Measurements from ENCODE around the gene LYPD5.
"Not testable (repeated sequence)": the region's sequence is repeated elsewhere in the genome, so short reads cannot be mapped to it uniquely, and the experiment has no call there.

- TF ChIP-seq POLR2AphosphoS5, CTCF (IDR thresholded peaks at IDR 0.05): not testable (repeated sequence)
These were observed 22.3 kb upstream of the LYPD5 start for GRCh38 chr19:43824572-43824971.

All from suprapubic skin (tissue), 3 donors.